Measurements from ENCODE around the gene RTEL1.

DNA sequence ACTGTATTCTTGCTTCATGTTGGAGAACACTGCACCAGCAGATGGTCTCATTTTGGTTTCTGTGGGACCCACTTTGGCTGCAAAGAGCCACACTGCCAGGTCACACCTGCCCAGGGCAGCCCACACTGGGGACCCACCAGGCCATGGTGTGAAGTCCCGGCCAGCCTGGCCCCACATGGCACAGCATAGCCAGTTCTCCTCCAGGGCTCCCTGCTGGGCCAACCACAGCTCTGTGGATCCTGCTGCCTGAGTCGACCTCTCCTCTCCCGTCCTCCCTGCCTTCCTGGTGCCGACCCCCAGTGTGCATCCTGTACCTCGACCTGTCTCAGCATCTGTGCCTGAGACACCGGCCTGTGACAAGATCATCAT lies 46.6 kb downstream of the RTEL1 start:
- TF ChIP-seq, protein P1, sequence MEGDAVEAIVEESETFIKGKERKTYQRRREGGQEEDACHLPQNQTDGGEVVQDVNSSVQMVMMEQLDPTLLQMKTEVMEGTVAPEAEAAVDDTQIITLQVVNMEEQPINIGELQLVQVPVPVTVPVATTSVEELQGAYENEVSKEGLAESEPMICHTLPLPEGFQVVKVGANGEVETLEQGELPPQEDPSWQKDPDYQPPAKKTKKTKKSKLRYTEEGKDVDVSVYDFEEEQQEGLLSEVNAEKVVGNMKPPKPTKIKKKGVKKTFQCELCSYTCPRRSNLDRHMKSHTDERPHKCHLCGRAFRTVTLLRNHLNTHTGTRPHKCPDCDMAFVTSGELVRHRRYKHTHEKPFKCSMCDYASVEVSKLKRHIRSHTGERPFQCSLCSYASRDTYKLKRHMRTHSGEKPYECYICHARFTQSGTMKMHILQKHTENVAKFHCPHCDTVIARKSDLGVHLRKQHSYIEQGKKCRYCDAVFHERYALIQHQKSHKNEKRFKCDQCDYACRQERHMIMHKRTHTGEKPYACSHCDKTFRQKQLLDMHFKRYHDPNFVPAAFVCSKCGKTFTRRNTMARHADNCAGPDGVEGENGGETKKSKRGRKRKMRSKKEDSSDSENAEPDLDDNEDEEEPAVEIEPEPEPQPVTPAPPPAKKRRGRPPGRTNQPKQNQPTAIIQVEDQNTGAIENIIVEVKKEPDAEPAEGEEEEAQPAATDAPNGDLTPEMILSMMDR (IDR thresholded peaks at IDR 0.05): no peak
- TF ChIP-seq ZFX (IDR thresholded peaks at IDR 0.05; ENCODE audit: borderline replicate concordance): no peak

Measured in 22Rv1 (cell line).